Fibroblast of skin of abdomen (primary cell): ENCODE measurements around the gene IFNW1. TPM values are rescaled to one million over a fixed set of nuclear protein-coding genes. Genes with fewer than 3 reads are reported as not detected.
"Not testable (repeated sequence)": the region's sequence is repeated elsewhere in the genome, so short reads cannot be mapped to it uniquely, and the experiment has no call there.

Source experiments
- DNase-seq: peaks from one replicate; pipeline ENCODE4 v3.0.0-alpha.2; 2013
- polyA plus RNA-seq, 2 experiments: library from polyadenylated mRNA; unstranded; fragments of 120-200 nt; gene quantifications; one replicate each; pipeline ENCODE4 v1.2.1, GENCODE V29; 2013; ENCODE audit not compliant: insufficient read length in 2 of 2

Gene IFNW1
- not detected for polyA plus RNA-seq (2013, experiment 1 of 2; ENCODE audit: insufficient read length)
- not detected for polyA plus RNA-seq (2013, experiment 2 of 2; ENCODE audit: insufficient read length)

- no peak for DNase-seq
Observed at GRCh38 chr9:21141427-21141882, at the start of gene IFNW1. IFNW1 (minus strand) TSS chr9:21141832; CDS start chr9:21141570, 262 bp downstream.

- not testable (repeated sequence) for DNase-seq
Observed at GRCh38 chr9:21187487-21187886, 45.9 kb upstream of the IFNW1 start, which contains the start of gene IFNA4. IFNA4 (minus strand) TSS chr9:21187587; CDS start chr9:21187531, 56 bp downstream.

GRCh38 chr9:21182810-21183736, 41.4 kb upstream of the IFNW1 start:
- peak; percentile 3 for DNase-seq

GRCh38 chr9:21174671-21175070, 33.0 kb upstream of the IFNW1 start:
- DNase-seq = no peak

GRCh38 chr9:21172156-21172555, 30.5 kb upstream of the IFNW1 start:
- no peak for DNase-seq

GRCh38 chr9:21171351-21171750, 29.7 kb upstream of the IFNW1 start:
- DNase-seq = no peak

GRCh38 chr9:21166560-21166959, 24.9 kb upstream of the IFNW1 start, which contains the start of gene IFNA21:
IFNA21 (minus strand) TSS chr9:21166660; CDS start chr9:21166612, 48 bp downstream.
- DNase-seq = not testable (repeated sequence)

GRCh38 chr9:21165516-21165915, 23.9 kb upstream of the IFNW1 start:
- DNase-seq = no peak

- peak; percentile 7 for DNase-seq
Observed at GRCh38 chr9:21160178-21160577, 18.5 kb upstream of the IFNW1 start.

GRCh38 chr9:21155501-21155900, 13.9 kb upstream of the IFNW1 start:
- peak; percentile 1 for DNase-seq

- DNase-seq = peak; percentile 9
Observed at GRCh38 chr9:21154018-21154608, 12.5 kb upstream of the IFNW1 start.

GRCh38 chr9:21153336-21154017, 11.8 kb upstream of the IFNW1 start:
- DNase-seq = peak; percentile 8

GRCh38 chr9:21144603-21145002, 3.0 kb upstream of the IFNW1 start:
- DNase-seq = no peak

- DNase-seq = no peak
Observed at GRCh38 chr9:21137020-21137419, 4.6 kb downstream of the IFNW1 start.

GRCh38 chr9:21135736-21136135, 5.9 kb downstream of the IFNW1 start:
- no peak for DNase-seq

GRCh38 chr9:21128186-21128585, 13.4 kb downstream of the IFNW1 start:
- DNase-seq = not testable (repeated sequence)

- no peak for DNase-seq
Observed at GRCh38 chr9:21121595-21122251, 19.9 kb downstream of the IFNW1 start.

- DNase-seq = no peak
Observed at GRCh38 chr9:21121079-21121478, 20.6 kb downstream of the IFNW1 start.

- DNase-seq = no peak
Observed at GRCh38 chr9:21119093-21119770, 22.4 kb downstream of the IFNW1 start.

- no peak for DNase-seq
Observed at GRCh38 chr9:21114311-21114710, 27.3 kb downstream of the IFNW1 start.
